Measurements from ENCODE around the gene ADAM19.

The ADAM19 gene

GRCh38 chr5:157459715-157460599 is 115.6 kb downstream of the ADAM19 start, which contains the start of gene NIPAL4:
NIPAL4 (plus strand) TSS chr5:157460213; CDS start chr5:157460321, 108 bp downstream.
- no peak within 1 kb of the TSS for H2AK5ac ChIP-seq (ENCODE audit: low read length, severe bottlenecking)
- DNase-seq = peak; percentile 33
- H3K18ac ChIP-seq (ENCODE audit: low read depth in 1 of 2, low read length in 2 of 2) = peak within 1 kb of the TSS; percentile 61 to 74
- H3K36me3 ChIP-seq (ENCODE audit: control insufficient read depth in 1 of 2, insufficient read depth in 2 of 2, low read depth in 1 of 2, low read length in 2 of 2) = no peaks in the 10 kb centered on the region
- peak within 1 kb of the TSS; percentile 70 for H2BK15ac ChIP-seq (ENCODE audit: low read depth, poor library complexity, severe bottlenecking)
- H2AFZ ChIP-seq (ENCODE audit: low read depth, low read length) = no peak within 1 kb of the TSS
- H3K4me2 ChIP-seq (ENCODE audit: low read length, poor library complexity, severe bottlenecking) = peak within 1 kb of the TSS; percentile 98
- H3K4ac ChIP-seq (ENCODE audit: low read depth in 1 of 2, low read length in 2 of 2) = peak within 1 kb of the TSS in 1 of 2 experiments; percentile 32
- H3K4me3 ChIP-seq (ENCODE audit: insufficient read depth in 1 of 2, low read depth in 1 of 2, low read length in 2 of 2) = peak within 1 kb of the TSS; percentile 56 to 62
- no peaks in the 10 kb centered on the region for H3K9me3 ChIP-seq (ENCODE audit: control insufficient read depth, low read length)
- peaks cover 12% of the 10 kb centered on the region for H3K4me1 ChIP-seq (ENCODE audit: control insufficient read depth, insufficient read depth, low read depth, low read length)
- H3K14ac ChIP-seq (ENCODE audit: low read length in 2 of 2) = peak within 1 kb of the TSS in 1 of 2 experiments; percentile 35
- peak within 1 kb of the TSS; percentile 25 for H4K8ac ChIP-seq (ENCODE audit: low read length)
- peak within 1 kb of the TSS; percentile 49 to 83 for H2BK12ac ChIP-seq (ENCODE audit: low read length in 2 of 2)
- no peak within 1 kb of the TSS for H2BK120ac ChIP-seq (ENCODE audit: low read depth, low read length)
- H3K79me1 ChIP-seq (replicated peaks; ENCODE audit: low read length, poor library complexity, severe bottlenecking) = no peaks in the 10 kb centered on the region
- H2BK5ac ChIP-seq (ENCODE audit: low read depth, low read length, poor library complexity, severe bottlenecking) = no peak within 1 kb of the TSS
- H3K27me3 ChIP-seq (ENCODE audit: control insufficient read depth in 1 of 2, insufficient read depth in 1 of 2, low read length in 2 of 2) = peaks cover 0 to 36% of the 10 kb centered on the region in 2 experiments
- 1% methylated on average over 43 of the region's 54 CpGs for WGBS
- H3K23ac ChIP-seq (ENCODE audit: low read length in 2 of 2) = peak within 1 kb of the TSS in 1 of 2 experiments; percentile 47
- H3K27ac ChIP-seq (ENCODE audit: low read length, poor library complexity, severe bottlenecking) = no peak within 1 kb of the TSS
- peak within 1 kb of the TSS; percentile 9 for H3K9ac ChIP-seq (ENCODE audit: low read length)
- H4K91ac ChIP-seq (ENCODE audit: low read length) = no peak within 1 kb of the TSS

GRCh38 chr5:157458835-157459234 is 116.7 kb downstream of the ADAM19 start:
- Histone ChIP-seq H3K18ac (ENCODE audit: low read depth in 1 of 2, low read length in 2 of 2) (no peak overlapping the region), H2BK15ac (ENCODE audit: low read depth, poor library complexity, severe bottlenecking) (no peak overlapping the region), H3K4me2 (ENCODE audit: low read length, poor library complexity, severe bottlenecking) (no peak overlapping the region), H3K4me3 (ENCODE audit: insufficient read depth in 1 of 2, low read depth in 1 of 2, low read length in 2 of 2) (no peak overlapping the region), H3K27ac (ENCODE audit: low read length, poor library complexity, severe bottlenecking) (no peak overlapping the region), H2AK5ac (ENCODE audit: low read length, severe bottlenecking) (no peak overlapping the region), H3K9ac (ENCODE audit: low read length) (no peak overlapping the region), H3K9me3 (ENCODE audit: control insufficient read depth, low read length) (no peaks in the 10 kb centered on the region), H3K79me1 (replicated peaks; ENCODE audit: low read length, poor library complexity, severe bottlenecking) (no peaks in the 10 kb centered on the region), H3K27me3 (ENCODE audit: control insufficient read depth in 1 of 2, insufficient read depth in 1 of 2, low read length in 2 of 2) (peaks cover 0 to 45% of the 10 kb centered on the region in 2 experiments), H3K23ac (ENCODE audit: low read length in 2 of 2) (peak overlapping the region in 1 of 2 experiments; percentile 62), H2BK120ac (ENCODE audit: low read depth, low read length) (no peak overlapping the region), H2BK12ac (ENCODE audit: low read length in 2 of 2) (no peak overlapping the region), H2BK5ac (ENCODE audit: low read depth, low read length, poor library complexity, severe bottlenecking) (no peak overlapping the region), H3K36me3 (ENCODE audit: control insufficient read depth in 1 of 2, insufficient read depth in 2 of 2, low read depth in 1 of 2, low read length in 2 of 2) (no peaks in the 10 kb centered on the region), H4K8ac (ENCODE audit: low read length) (no peak overlapping the region), H4K91ac (ENCODE audit: low read length) (no peak overlapping the region), H2AFZ (ENCODE audit: low read depth, low read length) (no peak overlapping the region), H3K14ac (ENCODE audit: low read length in 2 of 2) (no peak overlapping the region), H3K4me1 (ENCODE audit: control insufficient read depth, insufficient read depth, low read depth, low read length) (peaks cover 9% of the 10 kb centered on the region), H3K4ac (ENCODE audit: low read depth in 1 of 2, low read length in 2 of 2) (no peak overlapping the region)
- WGBS = 82% methylated on average over 5 of the region's 5 CpGs
- no peak for DNase-seq

- Histone ChIP-seq H3K27me3 (ENCODE audit: control insufficient read depth in 1 of 2, insufficient read depth in 1 of 2, low read length in 2 of 2) (peaks cover 0 to 46% of the 10 kb centered on the region in 2 experiments), H2BK15ac (ENCODE audit: low read depth, poor library complexity, severe bottlenecking) (no peak overlapping the region), H3K9ac (ENCODE audit: low read length) (no peak overlapping the region), H3K4me3 (ENCODE audit: insufficient read depth in 1 of 2, low read depth in 1 of 2, low read length in 2 of 2) (no peak overlapping the region), H4K91ac (ENCODE audit: low read length) (no peak overlapping the region), H2BK120ac (ENCODE audit: low read depth, low read length) (no peak overlapping the region), H3K27ac (ENCODE audit: low read length, poor library complexity, severe bottlenecking) (no peak overlapping the region), H3K23ac (ENCODE audit: low read length in 2 of 2) (no peak overlapping the region), H2BK12ac (ENCODE audit: low read length in 2 of 2) (no peak overlapping the region), H3K4ac (ENCODE audit: low read depth in 1 of 2, low read length in 2 of 2) (no peak overlapping the region), H2AFZ (ENCODE audit: low read depth, low read length) (no peak overlapping the region), H2AK5ac (ENCODE audit: low read length, severe bottlenecking) (no peak overlapping the region), H3K9me3 (ENCODE audit: control insufficient read depth, low read length) (no peaks in the 10 kb centered on the region), H3K14ac (ENCODE audit: low read length in 2 of 2) (no peak overlapping the region), H3K18ac (ENCODE audit: low read depth in 1 of 2, low read length in 2 of 2) (no peak overlapping the region), H3K4me1 (ENCODE audit: control insufficient read depth, insufficient read depth, low read depth, low read length) (peaks cover 9% of the 10 kb centered on the region), H2BK5ac (ENCODE audit: low read depth, low read length, poor library complexity, severe bottlenecking) (no peak overlapping the region), H3K36me3 (ENCODE audit: control insufficient read depth in 1 of 2, insufficient read depth in 2 of 2, low read depth in 1 of 2, low read length in 2 of 2) (no peaks in the 10 kb centered on the region), H4K8ac (ENCODE audit: low read length) (no peak overlapping the region), H3K4me2 (ENCODE audit: low read length, poor library complexity, severe bottlenecking) (no peak overlapping the region), H3K79me1 (replicated peaks; ENCODE audit: low read length, poor library complexity, severe bottlenecking) (no peaks in the 10 kb centered on the region)
- WGBS = 96% methylated on average over 5 of the region's 5 CpGs
- no peak for DNase-seq
Observed at GRCh38 chr5:157457391-157457790, 118.2 kb downstream of the ADAM19 start.

GRCh38 chr5:157456301-157456700 is 119.3 kb downstream of the ADAM19 start:
- no peak overlapping the region for H3K27ac ChIP-seq (ENCODE audit: low read length, poor library complexity, severe bottlenecking)
- no peak overlapping the region for H3K9ac ChIP-seq (ENCODE audit: low read length)
- no peaks in the 10 kb centered on the region for H3K79me1 ChIP-seq (replicated peaks; ENCODE audit: low read length, poor library complexity, severe bottlenecking)
- H2BK5ac ChIP-seq (ENCODE audit: low read depth, low read length, poor library complexity, severe bottlenecking) = no peak overlapping the region
- peaks cover 0 to 36% of the 10 kb centered on the region in 2 experiments for H3K27me3 ChIP-seq (ENCODE audit: control insufficient read depth in 1 of 2, insufficient read depth in 1 of 2, low read length in 2 of 2)
- no peak overlapping the region for H3K23ac ChIP-seq (ENCODE audit: low read length in 2 of 2)
- H2AK5ac ChIP-seq (ENCODE audit: low read length, severe bottlenecking) = no peak overlapping the region
- 93% methylated on average over 5 of the region's 5 CpGs for WGBS
- H3K4ac ChIP-seq (ENCODE audit: low read depth in 1 of 2, low read length in 2 of 2) = no peak overlapping the region
- H3K36me3 ChIP-seq (ENCODE audit: control insufficient read depth in 1 of 2, insufficient read depth in 2 of 2, low read depth in 1 of 2, low read length in 2 of 2) = no peaks in the 10 kb centered on the region
- H3K14ac ChIP-seq (ENCODE audit: low read length in 2 of 2) = no peak overlapping the region
- no peak overlapping the region for H3K4me3 ChIP-seq (ENCODE audit: insufficient read depth in 1 of 2, low read depth in 1 of 2, low read length in 2 of 2)
- no peak overlapping the region for H2BK120ac ChIP-seq (ENCODE audit: low read depth, low read length)
- no peak overlapping the region for H2AFZ ChIP-seq (ENCODE audit: low read depth, low read length)
- DNase-seq = no peak
- no peak overlapping the region for H3K4me2 ChIP-seq (ENCODE audit: low read length, poor library complexity, severe bottlenecking)
- H2BK15ac ChIP-seq (ENCODE audit: low read depth, poor library complexity, severe bottlenecking) = no peak overlapping the region
- no peak overlapping the region for H4K8ac ChIP-seq (ENCODE audit: low read length)
- no peak overlapping the region for H4K91ac ChIP-seq (ENCODE audit: low read length)
- no peaks in the 10 kb centered on the region for H3K9me3 ChIP-seq (ENCODE audit: control insufficient read depth, low read length)
- peak overlapping the region in 1 of 2 experiments; percentile 45 for H2BK12ac ChIP-seq (ENCODE audit: low read length in 2 of 2)
- peaks cover 13% of the 10 kb centered on the region for H3K4me1 ChIP-seq (ENCODE audit: control insufficient read depth, insufficient read depth, low read depth, low read length)
- H3K18ac ChIP-seq (ENCODE audit: low read depth in 1 of 2, low read length in 2 of 2) = no peak overlapping the region

Data from mesenchymal stem cell (in vitro differentiated cells and primary cell).